ENCODE data around the gene MGAT4A. TPM values are rescaled to one million over a fixed set of nuclear protein-coding genes. Genes with fewer than 3 reads are reported as not detected.

MGAT4A gene
- total and polyA plus RNA-seq, 2 of the 13 experiments (the other 11 are each of a cell fraction or from before 2014, with no cell fraction given): 47.2 to 90.9 TPM

GRCh38 chr2:98704499-98705332 is 26.2 kb downstream of the MGAT4A start (continued):
- no peak for TF ChIP-seq ZBTB49 (CRISPR knock-in tag; IDR thresholded peaks at IDR 0.05; ENCODE audit: borderline replicate concordance)
- TF ChIP-seq ZNF3 (CRISPR knock-in tag; IDR thresholded peaks at IDR 0.05): no peak
- TF ChIP-seq KDM1A (CRISPR knock-in tag; IDR thresholded peaks at IDR 0.05): 0 out of 2 replicates have a peak, but pooled peaks have one; percentile 10
- no peak for TF ChIP-seq ZNF556 (CRISPR knock-in tag; IDR thresholded peaks at IDR 0.05; ENCODE audit: borderline replicate concordance)
- TF ChIP-seq ATF4 (CRISPR knock-in tag; IDR thresholded peaks at IDR 0.05): no peak
- 0 out of 2 replicates have a peak, but pooled peaks have one; percentile 40 for TF ChIP-seq ZNF44 (CRISPR knock-in tag; IDR thresholded peaks at IDR 0.05)
- TF ChIP-seq BCL6 (CRISPR knock-in tag; IDR thresholded peaks at IDR 0.05): peak; percentile 83
- no peak for TF ChIP-seq ZNF24 (IDR thresholded peaks at IDR 0.05)
- no peak for TF ChIP-seq NKX3-1 (CRISPR knock-in tag; IDR thresholded peaks at IDR 0.05)
- no peak for TF ChIP-seq DDIT3 (CRISPR knock-in tag; IDR thresholded peaks at IDR 0.05)
- TF ChIP-seq NFE2L1 (CRISPR knock-in tag; IDR thresholded peaks at IDR 0.05; ENCODE audit: borderline replicate concordance): no peak
- TF ChIP-seq RBAK (CRISPR knock-in tag; IDR thresholded peaks at IDR 0.05): peak; percentile 99
- TF ChIP-seq SOX13 (IDR thresholded peaks at IDR 0.05): no peak
- TF ChIP-seq SOX13 (CRISPR knock-in tag; conservative IDR thresholded peaks at IDR 0.05 in 1 of 2, IDR thresholded peaks at IDR 0.05 in 1 of 2): peak in 1 of 2 experiments; percentile 70; a peak in 2 of 4 replicates
- TF ChIP-seq MIXL1 (CRISPR knock-in tag; IDR thresholded peaks at IDR 0.05): peak; percentile 95
- no peak for TF ChIP-seq NFYB (CRISPR knock-in tag; IDR thresholded peaks at IDR 0.05)
- no peak for TF ChIP-seq KMT2A (CRISPR knock-in tag; IDR thresholded peaks at IDR 0.05)
- TF ChIP-seq EP300 (IDR thresholded peaks at IDR 0.05; ENCODE audit: low read depth in 2 of 2, low read length in 2 of 2): peak; percentile 44 to 67; a peak in 3 of 4 replicates
- TF ChIP-seq EP300 (CRISPR knock-in tag; IDR thresholded peaks at IDR 0.05; ENCODE audit: borderline replicate concordance): peak; percentile 64; the same call in 1 of the 2 replicates
- 0 out of 2 replicates have a peak, but pooled peaks have one; percentile 46 for TF ChIP-seq IRF2 (CRISPR knock-in tag; IDR thresholded peaks at IDR 0.05)
- no peak for TF ChIP-seq CBX2 (IDR thresholded peaks at IDR 0.05; ENCODE audit: low read depth, low read length)
- no peak for TF ChIP-seq CBX2 (CRISPR knock-in tag; IDR thresholded peaks at IDR 0.05; ENCODE audit: low read depth)
- peak; percentile 88 for TF ChIP-seq HHEX (CRISPR knock-in tag; IDR thresholded peaks at IDR 0.05)
- TF ChIP-seq BCLAF1 (IDR thresholded peaks at IDR 0.05): no peak
- peak; percentile 92 for TF ChIP-seq HNF4A (CRISPR knock-in tag; IDR thresholded peaks at IDR 0.05)
- TF ChIP-seq FIP1L1 (IDR thresholded peaks at IDR 0.05; ENCODE audit: borderline replicate concordance, insufficient read depth, low read depth, low read length): no peak
